H1 (cell line): Measurements from ENCODE around the gene WFDC10B.

Source experiments
- BRCA1 ChIP-seq: IDR thresholded peaks from 2 replicates; pipeline ENCODE4 v1.6.1; 2012; ENCODE audit warnings: low read depth, low read length, improper control_type of control experiment
- POLR2A ChIP-seq, 2 experiments: IDR thresholded peaks; 1 replicate in 1 of 2; 2 replicates in 1 of 2; pipeline ENCODE4 v1.6.1; 2011; ENCODE audit warnings: low read depth in 2 of 2, low read length in 2 of 2, mild to moderate bottlenecking in 2 of 2; ENCODE audit errors: control extremely low read depth in 1 of 2
- POLR2AphosphoS5 ChIP-seq: IDR thresholded peaks from 2 replicates; pipeline ENCODE4 v1.6.1; 2011; ENCODE audit warnings: low read depth, low read length
- RAD21 ChIP-seq, 2 experiments: IDR thresholded peaks in 1 of 2; conservative IDR thresholded peaks in 1 of 2; 2 replicates each; pipeline ENCODE4 v1.6.1; 2011; ENCODE audit warnings: low read depth in 2 of 2, low read length in 2 of 2, improper control_type of control experiment in 1 of 2, inconsistent platforms in 1 of 2, mild to moderate bottlenecking in 1 of 2, moderate library complexity in 1 of 2
- RFX5 ChIP-seq: IDR thresholded peaks from 2 replicates; pipeline ENCODE4 v1.6.1; 2011; ENCODE audit warnings: low read depth, low read length, improper control_type of control experiment, borderline replicate concordance
- SIN3A ChIP-seq, 2 experiments: IDR thresholded peaks in 1 of 2; conservative IDR thresholded peaks in 1 of 2; 2 replicates each; pipeline ENCODE4 v1.6.1; 2011 to 2012; ENCODE audit warnings: low read length in 2 of 2, improper control_type of control experiment in 1 of 2, low read depth in 1 of 2, mild to moderate bottlenecking in 1 of 2
- SP1 ChIP-seq: IDR thresholded peaks from 2 replicates; pipeline ENCODE4 v1.6.1; 2011; ENCODE audit warnings: low read depth, low read length
- SRF ChIP-seq: IDR thresholded peaks from 2 replicates; pipeline ENCODE4 v1.6.1; 2011; ENCODE audit warnings: mild to moderate bottlenecking, low read depth, low read length, moderate library complexity
- TAF1 ChIP-seq: IDR thresholded peaks from 2 replicates; pipeline ENCODE4 v1.6.1; 2011; ENCODE audit warnings: mild to moderate bottlenecking, low read depth, low read length
- TEAD4 ChIP-seq: IDR thresholded peaks from 2 replicates; pipeline ENCODE4 v1.6.1; 2012; ENCODE audit warnings: low read depth, low read length, inconsistent platforms, mixed read lengths
- TF ChIP-seq, protein P1 (sequence below), 3 experiments: IDR thresholded peaks; 1 replicate in 2 of 3; 2 replicates in 1 of 3; pipeline versions ENCODE4 v1.5.1 to v1.6.1; 2011; ENCODE audit warnings: low read length in 3 of 3, mild to moderate bottlenecking in 3 of 3, inconsistent platforms in 2 of 3, low read depth in 1 of 3, moderate library complexity in 1 of 3; ENCODE audit not compliant: insufficient read depth in 1 of 3; ENCODE audit errors: control extremely low read depth in 1 of 3
- TF ChIP-seq, protein P2 (sequence below): IDR thresholded peaks from 2 replicates; pipeline ENCODE4 v1.6.1; 2012; ENCODE audit warnings: inconsistent platforms
- TF ChIP-seq, protein P3 (sequence below): IDR thresholded peaks from 2 replicates; pipeline ENCODE4 v1.6.1; 2011; ENCODE audit warnings: low read depth, mild to moderate bottlenecking, low read length; ENCODE audit not compliant: insufficient read depth

- TF ChIP-seq, protein P1, sequence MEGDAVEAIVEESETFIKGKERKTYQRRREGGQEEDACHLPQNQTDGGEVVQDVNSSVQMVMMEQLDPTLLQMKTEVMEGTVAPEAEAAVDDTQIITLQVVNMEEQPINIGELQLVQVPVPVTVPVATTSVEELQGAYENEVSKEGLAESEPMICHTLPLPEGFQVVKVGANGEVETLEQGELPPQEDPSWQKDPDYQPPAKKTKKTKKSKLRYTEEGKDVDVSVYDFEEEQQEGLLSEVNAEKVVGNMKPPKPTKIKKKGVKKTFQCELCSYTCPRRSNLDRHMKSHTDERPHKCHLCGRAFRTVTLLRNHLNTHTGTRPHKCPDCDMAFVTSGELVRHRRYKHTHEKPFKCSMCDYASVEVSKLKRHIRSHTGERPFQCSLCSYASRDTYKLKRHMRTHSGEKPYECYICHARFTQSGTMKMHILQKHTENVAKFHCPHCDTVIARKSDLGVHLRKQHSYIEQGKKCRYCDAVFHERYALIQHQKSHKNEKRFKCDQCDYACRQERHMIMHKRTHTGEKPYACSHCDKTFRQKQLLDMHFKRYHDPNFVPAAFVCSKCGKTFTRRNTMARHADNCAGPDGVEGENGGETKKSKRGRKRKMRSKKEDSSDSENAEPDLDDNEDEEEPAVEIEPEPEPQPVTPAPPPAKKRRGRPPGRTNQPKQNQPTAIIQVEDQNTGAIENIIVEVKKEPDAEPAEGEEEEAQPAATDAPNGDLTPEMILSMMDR (IDR thresholded peaks at IDR 0.05; ENCODE audit: control extremely low read depth in 1 of 3, insufficient read depth in 1 of 3, low read depth in 1 of 3, low read length in 3 of 3), result no peak
- no peak for TF ChIP-seq TAF1
- TF ChIP-seq TEAD4, result no peak
- no peak for TF ChIP-seq BRCA1
- no peak for TF ChIP-seq SP1
- TF ChIP-seq POLR2A (IDR thresholded peaks at IDR 0.05; ENCODE audit: control extremely low read depth in 1 of 2, low read depth in 2 of 2, low read length in 2 of 2), result no peak
- TF ChIP-seq RAD21 (IDR thresholded peaks at IDR 0.05 in 1 of 2, conservative IDR thresholded peaks at IDR 0.05 in 1 of 2; ENCODE audit: low read depth in 2 of 2, low read length in 2 of 2), result no peak
- no peak for TF ChIP-seq SIN3A (conservative IDR thresholded peaks at IDR 0.05 in 1 of 2, IDR thresholded peaks at IDR 0.05 in 1 of 2; ENCODE audit: low read depth in 1 of 2, low read length in 2 of 2)
- TF ChIP-seq SRF, result no peak
- TF ChIP-seq POLR2AphosphoS5, result no peak
- no peak for TF ChIP-seq RFX5
- TF ChIP-seq, protein P2, sequence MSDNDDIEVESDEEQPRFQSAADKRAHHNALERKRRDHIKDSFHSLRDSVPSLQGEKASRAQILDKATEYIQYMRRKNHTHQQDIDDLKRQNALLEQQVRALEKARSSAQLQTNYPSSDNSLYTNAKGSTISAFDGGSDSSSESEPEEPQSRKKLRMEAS, result no peak
- TF ChIP-seq, protein P3, sequence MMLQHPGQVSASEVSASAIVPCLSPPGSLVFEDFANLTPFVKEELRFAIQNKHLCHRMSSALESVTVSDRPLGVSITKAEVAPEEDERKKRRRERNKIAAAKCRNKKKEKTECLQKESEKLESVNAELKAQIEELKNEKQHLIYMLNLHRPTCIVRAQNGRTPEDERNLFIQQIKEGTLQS, result no peak
These were observed 68.3 kb downstream of the WFDC10B start for GRCh38 chr20:45636513-45636912.
